H9 (cell line): ENCODE results near the gene B3GNT2. TPM values are rescaled to one million over a fixed set of nuclear protein-coding genes. Genes with fewer than 3 reads are reported as not detected.

Experiments used
- DNase-seq: peaks from one replicate; pipeline ENCODE4 v3.0.0-alpha.2; 2017
- H2AFZ ChIP-seq: one replicate; pipeline ENCODE4 v1.6.1; 2013; ENCODE audit warnings: mild to moderate bottlenecking, low read length, control low read depth, moderate library complexity
- H2AK5ac ChIP-seq: 2 replicates; pipeline ENCODE4 v1.6.1; 2013; ENCODE audit warnings: low read length, control low read depth, mixed read lengths; ENCODE audit not compliant: insufficient read length
- H2BK120ac ChIP-seq: one replicate; pipeline ENCODE4 v1.6.1; 2013; ENCODE audit warnings: low read depth, mild to moderate bottlenecking, low read length, control low read depth, inconsistent platforms; ENCODE audit not compliant: poor library complexity, severe bottlenecking
- H2BK12ac ChIP-seq: 2 replicates; pipeline ENCODE4 v1.6.1; 2013; ENCODE audit warnings: low read length, control low read depth, mixed read lengths, low read depth; ENCODE audit not compliant: insufficient read length
- H2BK15ac ChIP-seq: 2 replicates; pipeline ENCODE4 v1.6.1; 2013; ENCODE audit warnings: low read depth, low read length, control low read depth
- H2BK20ac ChIP-seq: one replicate; pipeline ENCODE4 v1.6.1; 2013; ENCODE audit warnings: low read depth, mild to moderate bottlenecking, low read length, control low read depth, inconsistent platforms; ENCODE audit not compliant: poor library complexity, severe bottlenecking
- H2BK5ac ChIP-seq: 2 replicates; pipeline ENCODE4 v1.6.1; 2013; ENCODE audit warnings: low read length, control low read depth, mixed read lengths; ENCODE audit not compliant: insufficient read length
- H3K14ac ChIP-seq: 2 replicates; pipeline ENCODE4 v1.6.1; 2013; ENCODE audit warnings: low read length, control low read depth; ENCODE audit not compliant: insufficient read depth
- H3K18ac ChIP-seq: 2 replicates; pipeline ENCODE4 v1.6.1; 2013; ENCODE audit warnings: low read depth, mild to moderate bottlenecking, mixed read lengths, low read length, control low read depth; ENCODE audit not compliant: insufficient read length
- H3K23ac ChIP-seq: 2 replicates; pipeline ENCODE4 v1.6.1; 2013; ENCODE audit warnings: low read length, control low read depth, mixed read lengths, low read depth; ENCODE audit not compliant: insufficient read length
- H3K23me2 ChIP-seq: 2 replicates; pipeline ENCODE4 v1.6.1; 2013; ENCODE audit warnings: low read depth, mild to moderate bottlenecking, mixed read lengths, low read length, control low read depth; ENCODE audit not compliant: insufficient read length, poor library complexity, severe bottlenecking
- H3K27ac ChIP-seq: 2 replicates; pipeline ENCODE4 v1.5.1; 2013; ENCODE audit warnings: low read length, control low read depth, mixed read lengths, low read depth; ENCODE audit not compliant: insufficient read length
- H3K27me3 ChIP-seq: 2 replicates; pipeline ENCODE4 v1.6.1; 2013; ENCODE audit warnings: low read length, control low read depth, inconsistent platforms; ENCODE audit not compliant: insufficient read depth
- H3K4ac ChIP-seq: 2 replicates; pipeline ENCODE4 v1.6.1; 2013; ENCODE audit warnings: low read depth, mild to moderate bottlenecking, control low read depth, inconsistent platforms, low read length, moderate library complexity
- H3K4me1 ChIP-seq: 2 replicates; pipeline ENCODE4 v1.6.1; 2013; ENCODE audit warnings: low read length, control low read depth, inconsistent platforms; ENCODE audit not compliant: insufficient read depth
- H3K4me2 ChIP-seq: 2 replicates; pipeline ENCODE4 v1.6.1; 2013; ENCODE audit warnings: low read length, control low read depth, mixed read lengths; ENCODE audit not compliant: insufficient read length, insufficient read depth
- H3K56ac ChIP-seq: 2 replicates; pipeline ENCODE4 v1.6.1; 2013; ENCODE audit warnings: low read depth, mild to moderate bottlenecking, mixed read lengths, low read length, control low read depth; ENCODE audit not compliant: insufficient read length
- H3K79me1 ChIP-seq: 2 replicates; pipeline ENCODE4 v1.6.1; 2013; ENCODE audit warnings: low read depth, mild to moderate bottlenecking, moderate library complexity, low read length, control low read depth, inconsistent platforms; ENCODE audit not compliant: insufficient read depth, poor library complexity, severe bottlenecking
- H3K79me2 ChIP-seq: 2 replicates; pipeline ENCODE4 v1.6.1; 2013; ENCODE audit warnings: low read length, control low read depth, inconsistent platforms; ENCODE audit not compliant: insufficient read depth
- H3K9ac ChIP-seq: 2 replicates; pipeline ENCODE4 v1.6.1; 2013; ENCODE audit warnings: low read length, control low read depth, mixed read lengths; ENCODE audit not compliant: insufficient read length; ENCODE audit errors: extremely low read depth
- H3K9me3 ChIP-seq: one replicate; pipeline ENCODE4 v1.6.1; 2013; ENCODE audit warnings: low read depth, low read length, inconsistent platforms; ENCODE audit not compliant: control insufficient read depth
- H3T11ph ChIP-seq: one replicate; pipeline ENCODE4 v1.6.1; 2013; ENCODE audit warnings: mild to moderate bottlenecking, low read length, control low read depth, inconsistent platforms
- H4K20me1 ChIP-seq: one replicate; pipeline ENCODE4 v1.6.1; 2013; ENCODE audit not compliant: control insufficient read depth, insufficient read length, insufficient read depth
- H4K5ac ChIP-seq: 2 replicates; pipeline ENCODE4 v1.6.1; 2013; ENCODE audit warnings: low read depth, mild to moderate bottlenecking, mixed read lengths, low read length, control low read depth; ENCODE audit not compliant: insufficient read length
- H4K8ac ChIP-seq: replicated peaks from 2 replicates; pipeline ENCODE4 v1.6.1; 2013; ENCODE audit warnings: low read length, control low read depth, mixed read lengths, low read depth; ENCODE audit not compliant: insufficient read length
- H4K91ac ChIP-seq: 2 replicates; pipeline ENCODE4 v1.6.1; 2013; ENCODE audit warnings: low read depth, mild to moderate bottlenecking, moderate library complexity, mixed read lengths, low read length, control low read depth; ENCODE audit not compliant: insufficient read length
- H3K27ac Mint-ChIP-seq, 3 experiments: 2 replicates in 2 of 3; 3 replicates in 1 of 3; pipeline ENCODE4 v1.8.0; 2020 to 2021; ENCODE audit warnings: mixed read lengths in 3 of 3, mild to moderate bottlenecking in 1 of 3, moderate library complexity in 1 of 3
- H3K27me3 Mint-ChIP-seq: 2 replicates; pipeline ENCODE4 v1.8.0; 2021; ENCODE audit warnings: low read depth, mild to moderate bottlenecking, moderate library complexity, mixed read lengths
- H3K36me3 Mint-ChIP-seq, 3 experiments: 2 replicates in 2 of 3; 3 replicates in 1 of 3; pipeline ENCODE4 v1.8.0; 2020 to 2021; ENCODE audit warnings: low read depth in 3 of 3, mixed read lengths in 3 of 3; ENCODE audit not compliant: insufficient read depth in 1 of 3
- H3K4me1 Mint-ChIP-seq, 2 experiments: 2 replicates each; pipeline ENCODE4 v1.8.0; 2020; ENCODE audit warnings: mixed read lengths in 2 of 2
- H3K4me3 Mint-ChIP-seq, 2 experiments: 2 replicates in 1 of 2; 3 replicates in 1 of 2; pipeline ENCODE4 v1.8.0; 2020 to 2021; ENCODE audit warnings: mild to moderate bottlenecking in 2 of 2, mixed read lengths in 2 of 2, moderate library complexity in 1 of 2
- H3K9me3 Mint-ChIP-seq, 2 experiments: 2 replicates in 1 of 2; 3 replicates in 1 of 2; pipeline ENCODE4 v1.8.0; 2020; ENCODE audit warnings: mild to moderate bottlenecking in 2 of 2, mixed read lengths in 2 of 2, moderate library complexity in 1 of 2
- CTCF ChIP-seq: fragments of 200-600 bp; sonication (generic); conservative IDR thresholded peaks from 3 replicates; pipeline ENCODE4 v1.8.0; 2021; ENCODE audit warnings: antibody characterized with exemption, mild to moderate bottlenecking
- WGBS: extraction: QIAGEN DNeasy Blood & Tissue Kit; methylation state at CpG from one replicate; pipeline ENCODE4 v1.1.7; 2013; ENCODE audit warnings: missing lambda C conversion rate, low lambda C conversion rate, mixed read lengths; ENCODE audit not compliant: insufficient read length; ENCODE audit errors: extremely low coverage; 5-methylcytosine and 5-hydroxymethylcytosine counted together
- total RNA-seq: library from RNA; stranded (reverse); gene quantifications from 2 replicates; pipeline ENCODE4 v1.2.1, GENCODE V29; 2021

Gene B3GNT2
- total RNA-seq, 1 experiment from 2014 or later: 55.3 TPM

- no peak overlapping the region for H2BK15ac ChIP-seq
- H3K27ac Mint-ChIP-seq: peak overlapping the region in 1 of 3 experiments; percentile 44; a peak in 1 of 7 replicates
- no CpG with 5 or more reads among the region's 6 CpGs for WGBS
These were observed 48.1 kb downstream of the B3GNT2 start for GRCh38 chr2:62243983-62244382.

More at GRCh38 chr2:62243983-62244382, 48.1 kb downstream of the B3GNT2 start:
- Histone ChIP-seq H3K4me2 (no peak overlapping the region), H3K23ac (no peak overlapping the region), H3K23me2 (no peaks in the 10 kb centered on the region), H2AK5ac (no peak overlapping the region), H3T11ph (no peak overlapping the region), H3K14ac (no peak overlapping the region), H3K9ac (no peak overlapping the region), H3K4ac (no peak overlapping the region), H4K91ac (no peak overlapping the region), H3K27me3 (no peaks in the 10 kb centered on the region), H4K8ac (no peak overlapping the region), H2BK5ac (no peak overlapping the region), H3K18ac (no peak overlapping the region), H3K27ac (no peak overlapping the region), H3K79me1 (no peaks in the 10 kb centered on the region), H3K56ac (no peak overlapping the region), H2BK20ac (no peak overlapping the region), H4K20me1 (no peaks in the 10 kb centered on the region), H2AFZ (no peak overlapping the region), H3K79me2 (no peaks in the 10 kb centered on the region), H2BK120ac (no peak overlapping the region), H2BK12ac (no peak overlapping the region), H4K5ac (no peak overlapping the region), H3K4me1 (no peaks in the 10 kb centered on the region), H3K9me3 (no peaks in the 10 kb centered on the region)
- Mint-ChIP-seq H3K4me1 (peaks cover 0 to 5% of the 10 kb centered on the region in 2 experiments; a peak in 1 of 4 replicates), H3K9me3 (no peaks in the 10 kb centered on the region), H3K27me3 (no peaks in the 10 kb centered on the region), H3K36me3 (no peaks in the 10 kb centered on the region), H3K4me3 (no peak overlapping the region)
- no peak for DNase-seq
- no peak for TF ChIP-seq CTCF
